Measurements from ENCODE around the gene PAFAH1B2. TPM values are rescaled to one million over a fixed set of nuclear protein-coding genes. Genes with fewer than 3 reads are reported as not detected.

The PAFAH1B2 gene
- polyA plus RNA-seq, 1 donor from 2014 or later = 85.9 TPM

- Histone ChIP-seq H3F3A (ENCODE audit: insufficient read depth, low read length, poor library complexity, severe bottlenecking) (no peaks in the 10 kb centered on the region), H2AFZ (ENCODE audit: low read depth, low read length) (no peak overlapping the region), H3K9me2 (ENCODE audit: insufficient read depth, low read length) (no peaks in the 10 kb centered on the region), H3K4me2 (ENCODE audit: low read length) (no peak overlapping the region), H3K27me3 (ENCODE audit: insufficient read depth, low read depth, low read length) (no peaks in the 10 kb centered on the region), H3K79me2 (replicated peaks; ENCODE audit: insufficient read depth, low read length) (no peaks in the 10 kb centered on the region), H3K36me3 (ENCODE audit: insufficient read depth, low read length) (no peaks in the 10 kb centered on the region), H3K9ac (ENCODE audit: low read length) (no peak overlapping the region), H3K27ac (ENCODE audit: low read length) (no peak overlapping the region), H3K4me3 (ENCODE audit: low read length) (no peak overlapping the region), H3K9me3 (ENCODE audit: low read length) (no peaks in the 10 kb centered on the region), H4K20me1 (ENCODE audit: insufficient read depth) (no peaks in the 10 kb centered on the region)
- no peak for TF ChIP-seq CTCF (IDR thresholded peaks at IDR 0.05; ENCODE audit: poor library complexity, severe bottlenecking)
These were observed 43.9 kb downstream of the PAFAH1B2 start for GRCh38 chr11:117187799-117188481.

- Histone ChIP-seq H3K9me2 (ENCODE audit: insufficient read depth, low read length) (no peaks in the 10 kb centered on the region), H3F3A (ENCODE audit: insufficient read depth, low read length, poor library complexity, severe bottlenecking) (no peaks in the 10 kb centered on the region), H3K4me3 (ENCODE audit: low read length) (no peak overlapping the region), H3K9ac (ENCODE audit: low read length) (no peak overlapping the region), H3K27ac (ENCODE audit: low read length) (no peak overlapping the region), H3K4me2 (ENCODE audit: low read length) (no peak overlapping the region), H3K27me3 (ENCODE audit: insufficient read depth, low read depth, low read length) (no peaks in the 10 kb centered on the region), H3K36me3 (ENCODE audit: insufficient read depth, low read length) (no peaks in the 10 kb centered on the region), H4K20me1 (ENCODE audit: insufficient read depth) (no peaks in the 10 kb centered on the region), H3K9me3 (ENCODE audit: low read length) (no peaks in the 10 kb centered on the region), H2AFZ (ENCODE audit: low read depth, low read length) (no peak overlapping the region), H3K79me2 (replicated peaks; ENCODE audit: insufficient read depth, low read length) (no peaks in the 10 kb centered on the region)
- no peak for TF ChIP-seq CTCF (IDR thresholded peaks at IDR 0.05; ENCODE audit: poor library complexity, severe bottlenecking)
- TF ChIP-seq SMC3 (conservative IDR thresholded peaks at IDR 0.05; ENCODE audit: poor library complexity) = no peak
- TF ChIP-seq EP300 (conservative IDR thresholded peaks at IDR 0.05; ENCODE audit: poor library complexity, severe bottlenecking) = no peak
- TF ChIP-seq POLR2AphosphoS5 (IDR thresholded peaks at IDR 0.05) = no peak
- TF ChIP-seq REST (IDR thresholded peaks at IDR 0.05; ENCODE audit: borderline replicate concordance) = no peak
- no peak for TF ChIP-seq RAD21 (conservative IDR thresholded peaks at IDR 0.05)
- no peak for TF ChIP-seq TAF1 (IDR thresholded peaks at IDR 0.05; ENCODE audit: low read depth)
- TF ChIP-seq MXI1 (conservative IDR thresholded peaks at IDR 0.05; ENCODE audit: poor library complexity, severe bottlenecking) = no peak
- TF ChIP-seq EZH2 (IDR thresholded peaks at IDR 0.05; ENCODE audit: borderline replicate concordance, insufficient read depth, low read length, poor library complexity, severe bottlenecking) = no peak
These were observed 44.6 kb downstream of the PAFAH1B2 start for GRCh38 chr11:117188620-117189081.
